H9 (cell line): ENCODE results near the gene AAMP. TPM values are rescaled to one million over a fixed set of nuclear protein-coding genes. Genes with fewer than 3 reads are reported as not detected.

Experiments
- DNase-seq: peaks from one replicate; pipeline ENCODE4 v3.0.0-alpha.2; 2017
- H2AFZ ChIP-seq: one replicate; pipeline ENCODE4 v1.6.1; 2013; ENCODE audit warnings: mild to moderate bottlenecking, low read length, control low read depth, moderate library complexity
- H2AK5ac ChIP-seq: 2 replicates; pipeline ENCODE4 v1.6.1; 2013; ENCODE audit warnings: low read length, control low read depth, mixed read lengths; ENCODE audit not compliant: insufficient read length
- H2BK120ac ChIP-seq: one replicate; pipeline ENCODE4 v1.6.1; 2013; ENCODE audit warnings: low read depth, mild to moderate bottlenecking, low read length, control low read depth, inconsistent platforms; ENCODE audit not compliant: poor library complexity, severe bottlenecking
- H2BK12ac ChIP-seq: 2 replicates; pipeline ENCODE4 v1.6.1; 2013; ENCODE audit warnings: low read length, control low read depth, mixed read lengths, low read depth; ENCODE audit not compliant: insufficient read length
- H2BK15ac ChIP-seq: 2 replicates; pipeline ENCODE4 v1.6.1; 2013; ENCODE audit warnings: low read depth, low read length, control low read depth
- H2BK20ac ChIP-seq: one replicate; pipeline ENCODE4 v1.6.1; 2013; ENCODE audit warnings: low read depth, mild to moderate bottlenecking, low read length, control low read depth, inconsistent platforms; ENCODE audit not compliant: poor library complexity, severe bottlenecking
- H2BK5ac ChIP-seq: 2 replicates; pipeline ENCODE4 v1.6.1; 2013; ENCODE audit warnings: low read length, control low read depth, mixed read lengths; ENCODE audit not compliant: insufficient read length
- H3K14ac ChIP-seq: 2 replicates; pipeline ENCODE4 v1.6.1; 2013; ENCODE audit warnings: low read length, control low read depth; ENCODE audit not compliant: insufficient read depth
- H3K18ac ChIP-seq: 2 replicates; pipeline ENCODE4 v1.6.1; 2013; ENCODE audit warnings: low read depth, mild to moderate bottlenecking, mixed read lengths, low read length, control low read depth; ENCODE audit not compliant: insufficient read length
- H3K23ac ChIP-seq: 2 replicates; pipeline ENCODE4 v1.6.1; 2013; ENCODE audit warnings: low read length, control low read depth, mixed read lengths, low read depth; ENCODE audit not compliant: insufficient read length
- H3K23me2 ChIP-seq: 2 replicates; pipeline ENCODE4 v1.6.1; 2013; ENCODE audit warnings: low read depth, mild to moderate bottlenecking, mixed read lengths, low read length, control low read depth; ENCODE audit not compliant: insufficient read length, poor library complexity, severe bottlenecking
- H3K27ac ChIP-seq: 2 replicates; pipeline ENCODE4 v1.5.1; 2013; ENCODE audit warnings: low read length, control low read depth, mixed read lengths, low read depth; ENCODE audit not compliant: insufficient read length
- H3K27me3 ChIP-seq: 2 replicates; pipeline ENCODE4 v1.6.1; 2013; ENCODE audit warnings: low read length, control low read depth, inconsistent platforms; ENCODE audit not compliant: insufficient read depth
- H3K4ac ChIP-seq: 2 replicates; pipeline ENCODE4 v1.6.1; 2013; ENCODE audit warnings: low read depth, mild to moderate bottlenecking, control low read depth, inconsistent platforms, low read length, moderate library complexity
- H3K4me1 ChIP-seq: 2 replicates; pipeline ENCODE4 v1.6.1; 2013; ENCODE audit warnings: low read length, control low read depth, inconsistent platforms; ENCODE audit not compliant: insufficient read depth
- H3K4me2 ChIP-seq: 2 replicates; pipeline ENCODE4 v1.6.1; 2013; ENCODE audit warnings: low read length, control low read depth, mixed read lengths; ENCODE audit not compliant: insufficient read length, insufficient read depth
- H3K56ac ChIP-seq: 2 replicates; pipeline ENCODE4 v1.6.1; 2013; ENCODE audit warnings: low read depth, mild to moderate bottlenecking, mixed read lengths, low read length, control low read depth; ENCODE audit not compliant: insufficient read length
- H3K79me1 ChIP-seq: 2 replicates; pipeline ENCODE4 v1.6.1; 2013; ENCODE audit warnings: low read depth, mild to moderate bottlenecking, moderate library complexity, low read length, control low read depth, inconsistent platforms; ENCODE audit not compliant: insufficient read depth, poor library complexity, severe bottlenecking
- H3K79me2 ChIP-seq: 2 replicates; pipeline ENCODE4 v1.6.1; 2013; ENCODE audit warnings: low read length, control low read depth, inconsistent platforms; ENCODE audit not compliant: insufficient read depth
- H3K9ac ChIP-seq: 2 replicates; pipeline ENCODE4 v1.6.1; 2013; ENCODE audit warnings: low read length, control low read depth, mixed read lengths; ENCODE audit not compliant: insufficient read length; ENCODE audit errors: extremely low read depth
- H3K9me3 ChIP-seq: one replicate; pipeline ENCODE4 v1.6.1; 2013; ENCODE audit warnings: low read depth, low read length, inconsistent platforms; ENCODE audit not compliant: control insufficient read depth
- H3T11ph ChIP-seq: one replicate; pipeline ENCODE4 v1.6.1; 2013; ENCODE audit warnings: mild to moderate bottlenecking, low read length, control low read depth, inconsistent platforms
- H4K20me1 ChIP-seq: one replicate; pipeline ENCODE4 v1.6.1; 2013; ENCODE audit not compliant: control insufficient read depth, insufficient read length, insufficient read depth
- H4K5ac ChIP-seq: 2 replicates; pipeline ENCODE4 v1.6.1; 2013; ENCODE audit warnings: low read depth, mild to moderate bottlenecking, mixed read lengths, low read length, control low read depth; ENCODE audit not compliant: insufficient read length
- H4K8ac ChIP-seq: replicated peaks from 2 replicates; pipeline ENCODE4 v1.6.1; 2013; ENCODE audit warnings: low read length, control low read depth, mixed read lengths, low read depth; ENCODE audit not compliant: insufficient read length
- H4K91ac ChIP-seq: 2 replicates; pipeline ENCODE4 v1.6.1; 2013; ENCODE audit warnings: low read depth, mild to moderate bottlenecking, moderate library complexity, mixed read lengths, low read length, control low read depth; ENCODE audit not compliant: insufficient read length
- H3K27ac Mint-ChIP-seq, 3 experiments: 2 replicates in 2 of 3; 3 replicates in 1 of 3; pipeline ENCODE4 v1.8.0; 2020 to 2021; ENCODE audit warnings: mixed read lengths in 3 of 3, mild to moderate bottlenecking in 1 of 3, moderate library complexity in 1 of 3
- H3K27me3 Mint-ChIP-seq: 2 replicates; pipeline ENCODE4 v1.8.0; 2021; ENCODE audit warnings: low read depth, mild to moderate bottlenecking, moderate library complexity, mixed read lengths
- H3K36me3 Mint-ChIP-seq, 3 experiments: 2 replicates in 2 of 3; 3 replicates in 1 of 3; pipeline ENCODE4 v1.8.0; 2020 to 2021; ENCODE audit warnings: low read depth in 3 of 3, mixed read lengths in 3 of 3; ENCODE audit not compliant: insufficient read depth in 1 of 3
- H3K4me1 Mint-ChIP-seq, 2 experiments: 2 replicates each; pipeline ENCODE4 v1.8.0; 2020; ENCODE audit warnings: mixed read lengths in 2 of 2
- H3K4me3 Mint-ChIP-seq, 2 experiments: 2 replicates in 1 of 2; 3 replicates in 1 of 2; pipeline ENCODE4 v1.8.0; 2020 to 2021; ENCODE audit warnings: mild to moderate bottlenecking in 2 of 2, mixed read lengths in 2 of 2, moderate library complexity in 1 of 2
- H3K9me3 Mint-ChIP-seq, 2 experiments: 2 replicates in 1 of 2; 3 replicates in 1 of 2; pipeline ENCODE4 v1.8.0; 2020; ENCODE audit warnings: mild to moderate bottlenecking in 2 of 2, mixed read lengths in 2 of 2, moderate library complexity in 1 of 2
- CTCF ChIP-seq: fragments of 200-600 bp; sonication (generic); conservative IDR thresholded peaks from 3 replicates; pipeline ENCODE4 v1.8.0; 2021; ENCODE audit warnings: antibody characterized with exemption, mild to moderate bottlenecking
- WGBS: extraction: QIAGEN DNeasy Blood & Tissue Kit; methylation state at CpG from one replicate; pipeline ENCODE4 v1.1.7; 2013; ENCODE audit warnings: missing lambda C conversion rate, low lambda C conversion rate, mixed read lengths; ENCODE audit not compliant: insufficient read length; ENCODE audit errors: extremely low coverage; 5-methylcytosine and 5-hydroxymethylcytosine counted together
- total RNA-seq: library from RNA; stranded (reverse); gene quantifications from 2 replicates; pipeline ENCODE4 v1.2.1, GENCODE V29; 2021

Gene AAMP
- total RNA-seq, 1 experiment from 2014 or later, result 103 TPM

DNA sequence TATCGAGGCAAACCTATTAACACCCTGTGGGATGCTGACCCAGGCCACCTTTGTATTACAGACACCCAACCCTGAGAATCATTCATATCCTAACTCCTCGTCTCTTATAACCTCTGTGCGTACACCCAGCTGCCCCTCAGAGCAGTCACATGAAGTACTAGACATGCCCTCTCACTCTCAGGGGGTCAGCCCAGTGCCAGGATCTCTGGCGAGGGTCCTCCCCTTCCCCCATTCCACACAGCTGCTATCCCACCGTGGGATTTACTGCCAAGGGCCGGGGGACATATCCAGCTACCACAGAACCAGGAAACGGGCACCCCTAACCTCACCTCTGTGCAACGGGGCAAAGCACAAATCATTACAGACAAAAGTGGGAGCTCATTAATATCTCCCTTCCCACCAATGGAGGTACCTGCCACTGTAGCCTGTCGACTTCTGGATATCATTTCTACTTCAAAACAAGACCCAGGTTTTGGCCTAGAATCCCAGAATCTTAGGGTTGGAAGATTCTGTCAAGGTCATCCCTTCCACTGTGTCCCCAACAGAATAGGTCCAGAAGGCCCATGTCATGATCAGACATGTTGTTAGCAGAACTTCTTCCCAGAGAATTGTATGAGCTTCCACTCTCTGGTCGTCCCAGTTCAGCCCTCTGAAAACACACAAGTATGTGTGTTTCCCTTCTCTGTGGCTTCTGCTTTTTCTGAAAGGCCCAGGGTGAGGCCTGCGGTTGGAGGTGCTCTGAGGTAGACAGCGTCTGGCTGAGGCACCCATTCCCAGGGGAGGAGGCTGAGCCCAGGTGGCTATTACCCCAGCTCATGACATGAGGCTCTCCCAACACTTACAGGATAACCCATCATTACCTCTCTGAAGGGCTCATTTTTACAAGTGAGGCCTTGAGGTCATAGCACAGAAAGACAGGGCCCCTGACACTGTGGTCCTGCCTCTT lies 20.7 kb upstream of the AAMP start:
- no CpG with 5 or more reads among the region's 12 CpGs for WGBS
- H2BK120ac ChIP-seq, result no peak overlapping the region

More for the DNA sequence above, 20.7 kb upstream of the AAMP start:
- no peaks in the 10 kb centered on the region for H3K9me3 ChIP-seq
- no peak overlapping the region for H3K56ac ChIP-seq
- H3K27me3 ChIP-seq, result no peaks in the 10 kb centered on the region
- Mint-ChIP-seq H3K27me3 (peaks cover 1% of the 10 kb centered on the region), H3K36me3 (no peaks in the 10 kb centered on the region), H3K4me1 (peaks cover 58 to 60% of the 10 kb centered on the region in 2 experiments), H3K4me3 (peak overlapping the region; percentile 36 to 61; a peak in 4 of 5 replicates), H3K9me3 (no peaks in the 10 kb centered on the region), H3K27ac (no peak overlapping the region)
- no peak overlapping the region for H3K14ac ChIP-seq
- no peak overlapping the region for H3K9ac ChIP-seq
- no peak overlapping the region for H2BK20ac ChIP-seq
- H3K23ac ChIP-seq, result no peak overlapping the region
- TF ChIP-seq CTCF, result no peak
- H3K4ac ChIP-seq, result no peak overlapping the region
- no peak for DNase-seq
- H3K27ac ChIP-seq, result no peak overlapping the region
- no peak overlapping the region for H3K18ac ChIP-seq
- H2BK15ac ChIP-seq, result no peak overlapping the region
- no peak overlapping the region for H2BK5ac ChIP-seq
- H4K20me1 ChIP-seq, result no peaks in the 10 kb centered on the region
- H3K4me1 ChIP-seq, result peaks cover 5% of the 10 kb centered on the region; the same call in 1 of the 2 replicates
- H3T11ph ChIP-seq, result no peak overlapping the region
- H3K79me2 ChIP-seq, result no peaks in the 10 kb centered on the region
- no peaks in the 10 kb centered on the region for H3K79me1 ChIP-seq
- no peak overlapping the region for H2AK5ac ChIP-seq
- H3K4me2 ChIP-seq, result no peak overlapping the region
- no peak overlapping the region for H4K8ac ChIP-seq
- H3K23me2 ChIP-seq, result peaks cover 7% of the 10 kb centered on the region
- no peak overlapping the region for H2BK12ac ChIP-seq
- no peak overlapping the region for H2AFZ ChIP-seq
- no peak overlapping the region for H4K5ac ChIP-seq
- no peak overlapping the region for H4K91ac ChIP-seq
